Stimulated activated CD8-positive, alpha-beta memory T cell treated with anti-CD3 and anti-CD28 coated beads, Interleukin-4, amount 100 ng/mL, for 24 hours (primary cell): Measurements from ENCODE around the gene ZNF212.

Experiments
- DNase-seq: peaks from one replicate; pipeline ENCODE4 v3.0.0-alpha.2; 2020; ENCODE audit warnings: low read depth

ZNF212 gene

DNA sequence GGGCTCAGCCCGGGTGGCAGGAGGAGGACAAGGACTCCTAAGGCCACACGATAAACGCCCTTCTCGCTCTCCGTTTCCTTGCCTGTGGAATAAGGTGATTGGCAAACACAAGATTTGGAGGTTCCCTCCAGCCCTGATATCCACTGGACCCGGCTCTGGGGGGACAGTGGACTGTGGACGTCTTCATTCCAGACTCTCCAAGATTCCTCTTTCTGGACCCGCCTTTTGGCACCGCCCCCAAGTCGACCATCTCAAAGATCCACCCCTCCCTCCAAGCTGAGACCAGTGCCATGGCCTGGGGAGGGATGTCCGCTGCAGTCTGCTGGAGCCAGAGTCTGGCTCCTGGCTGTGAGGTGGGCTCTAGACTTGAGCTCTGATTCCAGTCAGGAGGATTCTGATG is 46.2 kb downstream of the ZNF212 start:
- no peak for DNase-seq

GRCh38 chr7:149286811-149287400 is 47.5 kb downstream of the ZNF212 start:
- no peak for DNase-seq

- DNase-seq: no peak
Observed at GRCh38 chr7:149287622-149288021, 48.2 kb downstream of the ZNF212 start.

- no peak for DNase-seq
Observed at GRCh38 chr7:149289262-149289661, 49.8 kb downstream of the ZNF212 start.

DNA sequence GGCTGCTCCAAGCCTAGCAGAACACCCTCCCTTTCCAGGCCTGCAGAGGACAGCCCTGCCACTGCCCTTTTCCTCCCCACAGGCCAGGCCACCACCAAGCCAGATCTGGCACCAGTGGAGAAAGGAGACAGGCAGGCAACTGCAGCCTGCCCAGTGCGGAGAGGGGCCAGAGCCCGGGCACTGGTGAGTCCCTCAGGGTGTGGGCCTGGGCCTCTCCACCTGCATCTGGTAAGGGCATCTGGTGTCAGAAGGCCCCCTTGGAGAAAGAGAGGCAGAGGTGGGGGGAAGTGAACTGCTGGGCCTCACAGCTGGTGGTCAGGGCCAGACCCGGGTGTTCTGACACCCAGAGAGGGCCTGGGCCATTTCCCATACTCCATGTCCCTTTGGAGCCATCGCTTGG is 50.4 kb downstream of the ZNF212 start:
- no peak for DNase-seq

DNA sequence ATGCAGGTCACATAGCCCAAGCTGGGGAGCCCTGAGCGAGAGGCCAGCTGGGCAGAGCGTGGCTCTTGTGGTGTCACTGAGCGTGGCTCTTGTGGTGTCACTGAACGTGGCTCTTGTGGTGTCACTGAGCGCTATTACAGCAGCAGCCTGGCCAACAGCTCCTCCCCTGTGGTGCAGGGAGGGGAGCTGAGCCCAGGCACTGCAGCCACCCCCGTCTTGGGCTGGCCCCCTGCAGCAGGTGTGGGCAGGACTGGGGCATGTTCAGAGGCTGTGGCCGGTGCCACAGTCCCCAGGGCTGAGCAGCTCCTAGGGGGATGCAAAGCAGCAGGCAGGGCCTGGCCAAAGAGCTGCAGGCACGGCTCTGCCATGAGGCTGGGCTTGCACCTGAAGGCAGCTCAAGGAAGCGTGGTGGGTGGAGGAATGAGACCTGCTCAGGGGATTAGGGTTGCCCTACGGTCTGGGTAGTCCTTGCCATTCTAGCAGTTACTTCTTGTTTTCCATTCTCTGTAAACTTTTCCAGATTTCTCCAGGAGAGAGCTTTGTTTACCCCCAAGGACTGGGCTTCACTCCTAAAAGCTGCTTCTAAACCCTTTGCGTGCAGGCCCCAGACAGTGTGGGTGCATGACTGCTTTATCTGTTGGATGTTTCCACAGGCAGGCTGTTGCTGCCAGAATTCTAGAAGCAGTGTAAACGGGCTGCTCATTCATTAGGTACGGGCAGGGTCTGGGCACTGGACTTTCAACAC is 51.8 kb downstream of the ZNF212 start:
- DNase-seq: no peak

DNA sequence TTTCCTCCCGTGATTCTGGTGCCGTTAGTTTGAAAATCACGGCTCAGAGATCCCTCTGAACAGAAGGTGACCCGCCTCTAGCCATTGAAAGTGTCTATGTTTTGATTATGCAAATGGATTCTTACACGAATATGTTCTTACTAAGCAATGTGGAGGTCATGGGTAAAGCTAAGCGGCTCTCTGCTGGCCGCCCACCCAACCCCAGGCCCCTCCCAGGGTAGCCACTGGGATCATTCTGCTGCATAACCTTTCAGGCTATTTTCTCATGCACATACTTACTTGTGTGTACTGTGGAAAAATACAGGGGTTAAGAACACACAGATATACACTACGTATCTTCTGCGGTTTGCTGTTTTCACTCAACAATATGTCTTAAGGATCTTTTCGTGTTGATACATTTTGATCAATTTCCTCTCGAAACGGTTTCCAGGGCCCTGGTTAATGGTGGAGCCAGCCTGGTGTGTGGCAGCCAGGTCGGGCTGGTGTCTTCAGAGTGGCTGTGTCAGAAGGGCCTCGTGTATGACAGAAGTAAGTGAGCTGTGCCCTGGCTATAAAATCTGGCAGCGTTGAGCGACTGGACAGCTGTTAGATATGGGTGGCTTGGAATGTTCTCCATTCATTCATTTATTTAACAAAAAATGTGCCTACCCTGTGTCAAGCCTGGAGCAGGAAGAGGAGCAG is 52.5 kb downstream of the ZNF212 start:
- DNase-seq: no peak

GRCh38 chr7:149292462-149292823 is 53.0 kb downstream of the ZNF212 start:
- DNase-seq: no peak

DNA sequence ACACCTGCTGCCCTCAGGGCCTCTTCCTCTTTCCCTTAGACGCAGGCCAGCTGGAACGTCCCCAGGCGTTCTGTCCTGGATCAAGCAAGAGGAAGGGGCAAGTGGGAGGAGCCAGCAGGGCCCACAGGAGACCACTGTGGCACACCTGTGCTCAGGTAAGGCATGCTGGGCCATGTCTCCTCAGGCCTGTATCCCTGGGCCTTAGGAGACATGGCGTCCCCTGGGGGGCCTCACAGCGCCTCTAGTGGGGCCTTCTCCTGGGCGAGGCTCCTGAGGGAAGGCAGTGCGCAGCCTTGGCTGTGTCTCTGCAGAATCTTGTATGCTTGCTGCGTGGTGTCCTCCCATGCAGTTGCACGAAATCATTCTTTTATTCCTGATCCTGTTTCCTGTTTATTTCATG is 53.9 kb downstream of the ZNF212 start:
- no peak for DNase-seq

- DNase-seq: no peak
Observed at GRCh38 chr7:149293946-149294633, 54.6 kb downstream of the ZNF212 start.

GRCh38 chr7:149294634-149295480 is 55.4 kb downstream of the ZNF212 start:
- DNase-seq: no peak

- no peak for DNase-seq
Observed at GRCh38 chr7:149295481-149295850, 56.0 kb downstream of the ZNF212 start.

DNA sequence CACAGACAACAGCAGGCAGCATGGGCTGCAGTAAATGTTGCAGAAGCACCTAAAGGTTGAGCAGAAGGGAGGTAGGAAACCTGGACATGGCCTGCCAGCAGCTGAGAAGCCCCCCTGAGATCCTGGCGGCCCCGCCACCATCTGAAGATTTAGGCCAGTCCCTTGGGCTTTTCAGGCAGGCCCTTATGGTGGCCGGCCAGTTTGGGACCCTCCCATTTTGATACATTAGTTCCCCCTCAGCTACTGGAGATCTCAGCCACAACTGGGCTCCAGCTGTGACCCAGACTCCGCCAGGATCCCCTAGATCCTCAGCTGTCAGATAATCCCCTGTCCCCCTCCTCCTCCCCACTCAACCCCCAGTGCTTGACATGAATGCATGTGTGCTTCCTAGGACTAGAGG is 56.9 kb downstream of the ZNF212 start:
- DNase-seq: no peak

- no peak for DNase-seq
Observed at GRCh38 chr7:149297034-149297755, 57.7 kb downstream of the ZNF212 start.

- no peak for DNase-seq
Observed at GRCh38 chr7:149300620-149301285, 61.3 kb downstream of the ZNF212 start.

DNA sequence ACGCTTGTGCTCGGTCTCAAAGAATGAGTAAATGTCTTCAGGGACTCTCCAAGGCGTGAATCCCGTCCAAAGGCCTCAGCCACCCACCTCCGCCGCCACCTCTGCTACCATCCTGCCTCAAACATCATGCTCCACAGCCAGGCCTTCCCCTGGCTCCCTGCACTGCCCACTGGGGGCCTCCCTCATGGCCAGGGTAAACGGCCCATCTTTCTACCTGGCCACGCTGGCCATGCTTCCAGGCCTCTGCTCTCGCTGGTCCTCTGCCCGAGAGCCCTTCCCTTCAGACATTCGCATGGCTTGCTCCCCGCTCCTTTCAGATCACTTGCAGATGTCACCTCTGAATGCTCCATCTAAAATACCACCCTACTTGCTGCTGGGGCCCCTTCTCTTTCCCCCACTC is 62.8 kb downstream of the ZNF212 start:
- DNase-seq: no peak

GRCh38 chr7:149302865-149303264 is 63.4 kb downstream of the ZNF212 start:
- no peak for DNase-seq

- no peak for DNase-seq
Observed at GRCh38 chr7:149304006-149304405, 64.6 kb downstream of the ZNF212 start.
